ENCODE measurements around the gene PJA2.

DNA sequence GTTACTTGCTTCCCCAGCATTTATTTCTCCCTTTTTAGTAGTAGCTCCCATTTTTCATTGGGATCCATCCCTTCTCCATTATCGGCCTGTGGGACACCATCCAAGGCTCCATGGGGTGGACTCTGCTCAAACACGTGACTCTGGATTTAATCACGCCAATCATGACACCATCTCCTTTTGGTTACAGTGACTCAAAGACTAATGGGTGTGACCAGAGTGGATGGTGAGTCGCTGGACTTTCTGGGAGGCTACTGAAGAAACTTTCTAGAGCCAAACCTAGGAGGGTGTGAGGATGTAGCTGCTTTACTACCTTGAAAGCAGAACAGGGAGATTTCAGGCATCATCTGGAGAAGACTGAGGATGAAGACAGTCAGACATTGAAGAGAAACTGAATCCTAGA, 93.1 kb downstream of the PJA2 start:
- no peak for TF ChIP-seq BHLHE40 (IDR thresholded peaks at IDR 0.05; ENCODE audit: borderline replicate concordance)
- no peak for TF ChIP-seq SUZ12 (IDR thresholded peaks at IDR 0.05)
- no peak for TF ChIP-seq SP1 (IDR thresholded peaks at IDR 0.05)
- no peak for TF ChIP-seq LEF1 (IDR thresholded peaks at IDR 0.05; ENCODE audit: borderline replicate concordance)
- no peak for TF ChIP-seq ZNF384 (IDR thresholded peaks at IDR 0.05)
- no peak for TF ChIP-seq TARDBP (IDR thresholded peaks at IDR 0.05)
- TF ChIP-seq CTBP1 (IDR thresholded peaks at IDR 0.05; ENCODE audit: borderline replicate concordance) = no peak

Measured in HEK293T (cell line).